Endothelial cell (in vitro differentiated cells): ENCODE results near the gene AHI1. TPM values are rescaled to one million over a fixed set of nuclear protein-coding genes. Genes with fewer than 3 reads are reported as not detected.

ENCODE experiments used
- DNase-seq: peaks from one replicate; pipeline ENCODE4 v3.0.0; 2021; ENCODE audit warnings: low spot score
- H3K27ac Mint-ChIP-seq: one replicate; pipeline ENCODE4 v1.8.0; 2021; ENCODE audit warnings: mixed read lengths, inconsistent platforms; ENCODE audit not compliant: unreplicated experiment
- H3K27me3 Mint-ChIP-seq: one replicate; pipeline ENCODE4 v1.8.0; 2021; ENCODE audit warnings: mild to moderate bottlenecking, moderate library complexity, mixed read lengths, inconsistent platforms; ENCODE audit not compliant: unreplicated experiment
- H3K36me3 Mint-ChIP-seq: one replicate; pipeline ENCODE4 v1.8.0; 2021; ENCODE audit warnings: mild to moderate bottlenecking, low read depth, mixed read lengths, inconsistent platforms; ENCODE audit not compliant: unreplicated experiment
- H3K4me1 Mint-ChIP-seq: one replicate; pipeline ENCODE4 v1.8.0; 2021; ENCODE audit warnings: mild to moderate bottlenecking, mixed read lengths, inconsistent platforms; ENCODE audit not compliant: unreplicated experiment
- H3K4me3 Mint-ChIP-seq: one replicate; pipeline ENCODE4 v1.8.0; 2021; ENCODE audit warnings: mild to moderate bottlenecking, mixed read lengths, inconsistent platforms; ENCODE audit not compliant: unreplicated experiment
- H3K9me3 Mint-ChIP-seq: one replicate; pipeline ENCODE4 v1.8.0; 2021; ENCODE audit warnings: mixed read lengths, inconsistent platforms; ENCODE audit not compliant: unreplicated experiment
- total RNA-seq: library from RNA; stranded (reverse); fragmentation: NEBNext Ultra II Directional; extraction: Animal tissue kit (Norgen Biotek cat#: 25700); gene quantifications from one replicate; pipeline ENCODE4 v1.2.1, GENCODE V29; 2021; ENCODE audit not compliant: unreplicated experiment
- TF ChIP-seq, protein P1 (sequence below): fragments of 200-600 bp; sonication (generic); IDR thresholded peaks from one replicate; pipeline ENCODE4 v1.5.0; 2021; ENCODE audit warnings: antibody characterized with exemption; ENCODE audit not compliant: unreplicated experiment

The AHI1 gene
- total RNA-seq, 1 donor from 2014 or later: 12.6 TPM

DNA sequence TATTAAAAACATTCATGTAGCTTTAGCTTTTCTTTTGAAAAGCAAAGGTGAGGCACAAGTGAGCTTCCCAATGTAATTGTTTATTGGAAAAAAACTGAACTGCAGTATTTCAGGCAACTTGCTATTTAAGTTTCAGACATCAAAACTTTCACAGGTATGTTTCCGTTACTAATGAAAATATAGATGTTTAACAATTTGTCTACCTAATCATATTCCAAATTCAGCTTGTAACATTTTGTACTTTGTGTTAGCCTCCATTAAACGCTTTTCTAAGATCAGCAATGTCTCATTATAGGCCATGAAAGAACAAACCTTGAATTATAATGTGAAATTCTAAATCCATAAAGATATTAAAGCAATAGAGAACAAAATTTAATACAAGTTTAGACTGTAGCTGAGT, 69.5 kb downstream of the AHI1 start:
- H3K4me1 Mint-ChIP-seq: peaks cover 2% of the 10 kb centered on the region
- no peak overlapping the region for H3K4me3 Mint-ChIP-seq
- peaks cover 1% of the 10 kb centered on the region for H3K27me3 Mint-ChIP-seq
- no peaks in the 10 kb centered on the region for H3K9me3 Mint-ChIP-seq
- no peaks in the 10 kb centered on the region for H3K36me3 Mint-ChIP-seq
- DNase-seq: no peak
- no peak overlapping the region for H3K27ac Mint-ChIP-seq
- TF ChIP-seq, protein P1, sequence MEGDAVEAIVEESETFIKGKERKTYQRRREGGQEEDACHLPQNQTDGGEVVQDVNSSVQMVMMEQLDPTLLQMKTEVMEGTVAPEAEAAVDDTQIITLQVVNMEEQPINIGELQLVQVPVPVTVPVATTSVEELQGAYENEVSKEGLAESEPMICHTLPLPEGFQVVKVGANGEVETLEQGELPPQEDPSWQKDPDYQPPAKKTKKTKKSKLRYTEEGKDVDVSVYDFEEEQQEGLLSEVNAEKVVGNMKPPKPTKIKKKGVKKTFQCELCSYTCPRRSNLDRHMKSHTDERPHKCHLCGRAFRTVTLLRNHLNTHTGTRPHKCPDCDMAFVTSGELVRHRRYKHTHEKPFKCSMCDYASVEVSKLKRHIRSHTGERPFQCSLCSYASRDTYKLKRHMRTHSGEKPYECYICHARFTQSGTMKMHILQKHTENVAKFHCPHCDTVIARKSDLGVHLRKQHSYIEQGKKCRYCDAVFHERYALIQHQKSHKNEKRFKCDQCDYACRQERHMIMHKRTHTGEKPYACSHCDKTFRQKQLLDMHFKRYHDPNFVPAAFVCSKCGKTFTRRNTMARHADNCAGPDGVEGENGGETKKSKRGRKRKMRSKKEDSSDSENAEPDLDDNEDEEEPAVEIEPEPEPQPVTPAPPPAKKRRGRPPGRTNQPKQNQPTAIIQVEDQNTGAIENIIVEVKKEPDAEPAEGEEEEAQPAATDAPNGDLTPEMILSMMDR: no peak

DNA sequence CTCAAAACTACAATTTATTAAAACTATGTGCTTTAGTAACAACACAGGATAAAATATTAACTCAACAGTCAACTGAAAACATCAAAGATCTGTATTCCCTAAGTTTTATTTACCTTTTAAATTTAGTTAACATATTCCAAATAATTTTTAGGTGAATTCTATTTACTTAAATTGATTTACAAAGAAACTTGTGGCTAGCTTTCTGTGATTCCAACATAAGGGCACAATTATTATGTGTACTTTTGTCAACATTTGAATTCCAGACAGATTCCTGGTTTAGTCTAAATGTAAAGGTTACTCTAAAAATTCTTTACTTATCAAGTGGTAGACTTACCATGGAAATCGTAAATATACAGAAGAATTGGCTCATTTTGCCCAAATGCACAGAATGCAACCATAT, 70.7 kb downstream of the AHI1 start:
- Mint-ChIP-seq H3K36me3 (no peaks in the 10 kb centered on the region), H3K27ac (no peak overlapping the region), H3K4me3 (no peak overlapping the region), H3K27me3 (peaks cover 1% of the 10 kb centered on the region), H3K4me1 (peaks cover 2% of the 10 kb centered on the region), H3K9me3 (no peaks in the 10 kb centered on the region)
- no peak for DNase-seq
- TF ChIP-seq, protein P1: no peak

DNA sequence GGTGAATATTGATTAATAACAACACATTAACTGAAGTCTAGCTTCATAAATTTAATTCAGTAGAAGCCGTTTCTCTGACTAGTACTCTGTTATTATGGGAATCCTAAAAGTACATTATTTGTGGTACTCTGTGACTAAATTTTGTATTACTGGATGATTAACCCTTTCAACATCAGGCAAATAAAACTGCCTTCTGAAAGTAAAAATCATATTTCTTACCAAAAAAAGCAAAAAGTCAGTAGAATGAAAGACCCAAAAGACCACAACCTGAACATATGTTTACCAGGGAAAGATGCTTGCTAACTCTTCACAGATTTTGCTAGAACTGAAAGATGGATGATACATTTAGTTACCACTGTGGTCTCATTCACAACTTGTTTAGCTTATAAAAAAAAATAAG, 73.2 kb downstream of the AHI1 start:
- DNase-seq: no peak
- no peak overlapping the region for H3K27ac Mint-ChIP-seq
- H3K27me3 Mint-ChIP-seq: peaks cover 1% of the 10 kb centered on the region
- H3K4me1 Mint-ChIP-seq: peaks cover 2% of the 10 kb centered on the region
- H3K36me3 Mint-ChIP-seq: no peaks in the 10 kb centered on the region
- H3K4me3 Mint-ChIP-seq: no peak overlapping the region
- H3K9me3 Mint-ChIP-seq: no peaks in the 10 kb centered on the region
- TF ChIP-seq, protein P1: no peak

DNA sequence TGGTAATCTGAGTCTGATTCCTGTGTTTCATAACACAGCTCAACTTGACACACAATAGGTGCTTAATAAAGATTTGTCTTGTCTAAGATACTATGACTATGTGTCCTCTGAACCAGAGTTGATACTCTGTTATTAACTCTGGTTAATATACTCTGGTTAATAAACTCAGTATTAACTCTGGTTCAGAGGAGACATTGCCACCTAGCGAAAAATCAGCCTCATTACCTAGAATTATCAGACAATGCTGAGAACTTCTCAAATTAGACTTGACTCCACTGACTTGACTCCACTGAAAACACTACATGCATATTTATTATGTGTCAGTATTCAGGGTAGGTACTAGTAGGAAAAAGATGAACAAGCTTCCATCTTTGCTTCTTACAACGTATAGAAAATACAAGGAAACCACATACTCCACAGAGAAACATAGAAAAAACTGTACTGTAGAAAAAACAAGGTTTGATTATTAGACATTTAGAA, 73.9 kb downstream of the AHI1 start:
- Mint-ChIP-seq H3K9me3 (no peaks in the 10 kb centered on the region), H3K27me3 (peaks cover 1% of the 10 kb centered on the region), H3K4me3 (no peak overlapping the region), H3K27ac (no peak overlapping the region), H3K4me1 (peaks cover 2% of the 10 kb centered on the region), H3K36me3 (no peaks in the 10 kb centered on the region)
- DNase-seq: no peak
- TF ChIP-seq, protein P1: peak; percentile 88

DNA sequence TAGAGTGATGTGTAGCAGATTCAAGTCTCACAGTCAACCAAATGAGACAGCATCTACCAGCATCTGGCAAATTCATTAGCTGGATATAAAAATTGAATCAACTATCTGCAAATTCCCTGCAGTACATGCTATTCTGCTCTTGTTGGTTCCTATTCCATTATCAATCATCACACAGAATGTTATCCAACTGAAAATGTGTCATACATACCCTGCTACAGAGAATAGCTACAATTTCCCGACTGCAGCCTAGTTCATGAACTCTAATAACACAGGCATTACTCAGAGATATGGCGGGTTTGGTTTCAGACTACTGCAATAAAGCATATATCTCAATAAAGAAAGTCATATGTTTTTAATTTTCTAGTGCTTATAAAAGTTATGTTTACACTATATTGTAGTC, 78.4 kb downstream of the AHI1 start:
- Mint-ChIP-seq H3K36me3 (no peaks in the 10 kb centered on the region), H3K4me3 (no peak overlapping the region), H3K9me3 (no peaks in the 10 kb centered on the region), H3K4me1 (peaks cover 2% of the 10 kb centered on the region), H3K27me3 (no peaks in the 10 kb centered on the region), H3K27ac (no peak overlapping the region)
- TF ChIP-seq, protein P1: no peak
- no peak for DNase-seq
